Peyer's patch (tissue), 4 donors: ENCODE data around the gene ERC1. TPM values are rescaled to one million over a fixed set of nuclear protein-coding genes. Genes with fewer than 3 reads are reported as not detected.
"Not testable (repeated sequence)": the region's sequence is repeated elsewhere in the genome, so short reads cannot be mapped to it uniquely, and the experiment has no call there.

ENCODE experiments used
- DNase-seq, 3 donors: peaks; one replicate each; pipeline ENCODE4 v3.0.0-alpha.2; 2017 to 2019
- H3K27ac ChIP-seq, 4 donors: fragments of 200-600 bp; sonication (generic); one replicate each; pipeline ENCODE4 v1.5.1; 2016 to 2019
- H3K27me3 ChIP-seq, 2 donors: fragments of 200-600 bp; sonication (generic); one replicate each; pipeline ENCODE4 v1.5.1; 2019
- H3K36me3 ChIP-seq, 3 donors: fragments of 200-600 bp; sonication (generic); one replicate each; pipeline ENCODE4 v1.5.1; 2016 to 2019
- H3K4me1 ChIP-seq, 4 donors: fragments of 200-600 bp; sonication (generic); one replicate each; pipeline ENCODE4 v1.5.1; 2016 to 2019
- H3K4me3 ChIP-seq, 4 donors: fragments of 200-600 bp; sonication (generic); 1 replicate in 3 of 4; 2 replicates in 1 of 4; pipeline ENCODE4 v1.5.1; 2016 to 2019; ENCODE audit warnings: mild to moderate bottlenecking in 1 of 4
- H3K9me3 ChIP-seq, 4 donors: fragments of 200-600 bp; sonication (generic); one replicate each; pipeline ENCODE4 v1.5.1; 2016 to 2019; ENCODE audit warnings: mild to moderate bottlenecking in 1 of 4
- CTCF ChIP-seq, 6 experiments: fragments of 450-650 bp in 4 of 6; fragments of 200-600 bp in 2 of 6; sonication (generic) in 1 of 6; IDR thresholded peaks; one replicate each; pipeline ENCODE4 v1.5.1; 2017 to 2019; ENCODE audit warnings: antibody characterized with exemption in 6 of 6, mild to moderate bottlenecking in 3 of 6, moderate library complexity in 1 of 6
- POLR2A ChIP-seq, 2 donors: fragments of 450-650 bp; IDR thresholded peaks; one replicate each; pipeline ENCODE4 v1.5.1; 2017; ENCODE audit warnings: antibody characterized with exemption in 2 of 2, mild to moderate bottlenecking in 2 of 2, moderate library complexity in 2 of 2
- total RNA-seq, 4 donors: library from RNA; depleted of rRNA; stranded (reverse); fragments of >200 nt; gene quantifications; one replicate each; pipeline ENCODE4 v1.1.0, GENCODE V29; 2016

Gene ERC1
- total RNA-seq, 4 donors from 2014 or later: 26.5 to 184 (median 31.7) TPM

DNA sequence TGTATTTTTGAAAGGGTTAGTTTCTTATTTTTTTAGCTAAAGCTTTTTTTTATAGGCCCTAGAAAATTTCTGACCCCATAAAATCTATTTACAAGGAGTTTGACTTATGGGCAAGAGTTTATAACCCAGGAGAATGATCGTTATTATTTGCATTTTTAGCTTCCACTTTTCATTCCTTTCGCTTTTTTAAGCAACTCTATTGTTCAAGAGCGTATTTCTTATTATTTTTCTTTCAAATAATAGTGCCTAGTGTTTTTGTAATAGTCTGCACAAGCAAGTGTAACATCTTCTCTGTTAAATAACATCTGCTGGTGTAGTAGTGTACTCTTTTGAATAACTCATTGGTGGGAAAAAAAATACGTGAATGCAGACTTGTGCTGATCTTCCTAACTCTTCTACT, 216.3 kb downstream of the ERC1 start:
- Histone ChIP-seq H3K4me1 (peaks cover 0 to 7% (median 0%) of the 10 kb centered on the region in 4 donors), H3K4me3 (no peak overlapping the region), H3K9me3 (no peaks in the 10 kb centered on the region), H3K36me3 (no peaks in the 10 kb centered on the region), H3K27ac (no peak overlapping the region), H3K27me3 (no peaks in the 10 kb centered on the region)
- DNase-seq: no peak
- TF ChIP-seq POLR2A (IDR thresholded peaks at IDR 0.05): no peak
- no peak for TF ChIP-seq CTCF (IDR thresholded peaks at IDR 0.05)

DNA sequence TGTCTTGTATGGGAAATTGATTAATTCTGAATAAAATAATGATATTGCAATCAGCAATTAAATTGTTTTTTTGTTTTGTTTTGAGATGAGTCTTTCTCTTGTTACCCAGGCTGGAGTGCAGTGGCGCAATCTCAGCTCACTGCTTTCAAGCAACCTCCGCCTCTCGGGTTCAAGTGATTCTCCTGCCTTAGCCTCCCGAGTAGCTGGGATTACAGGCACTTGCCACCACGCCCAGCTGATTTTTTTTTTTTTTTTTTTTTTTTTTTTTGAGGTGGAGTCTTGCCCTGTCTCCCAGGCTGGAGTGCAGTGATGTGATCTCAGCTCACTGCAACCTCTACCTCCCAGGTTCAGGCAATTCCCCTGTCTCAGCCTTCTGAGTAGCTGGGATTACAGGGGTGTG, 217.7 kb downstream of the ERC1 start:
- not testable (repeated sequence) for H3K27me3 ChIP-seq, H3K36me3 ChIP-seq, H3K4me1 ChIP-seq, H3K27ac ChIP-seq, H3K4me3 ChIP-seq, DNase-seq, H3K9me3 ChIP-seq

DNA sequence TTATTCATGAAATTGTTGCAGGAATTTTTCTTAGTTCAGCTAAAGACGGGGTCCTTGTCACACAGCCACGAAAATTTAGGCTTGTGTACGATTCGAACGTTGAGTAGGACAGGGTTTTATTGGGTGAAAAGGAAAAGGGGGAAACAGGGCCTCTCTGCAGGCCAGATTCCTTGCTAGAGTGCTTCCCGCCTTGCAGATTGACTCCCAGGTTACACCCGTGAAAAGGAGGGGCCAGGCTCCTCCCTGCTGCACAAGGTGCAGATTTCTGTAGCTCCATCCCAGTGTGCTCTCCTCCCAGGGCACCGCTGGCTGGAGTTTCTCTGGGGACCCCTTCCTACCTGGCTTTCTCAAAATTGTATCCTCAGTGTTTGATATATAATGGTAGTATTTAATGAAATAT, 221.5 kb downstream of the ERC1 start:
- TF ChIP-seq POLR2A (IDR thresholded peaks at IDR 0.05) (no peak), CTCF (IDR thresholded peaks at IDR 0.05) (no peak)
- H3K9me3 ChIP-seq: no peaks in the 10 kb centered on the region
- no peak overlapping the region for H3K27ac ChIP-seq
- peak in 1 of 3 donors; percentile 53 for DNase-seq
- peaks cover 0 to 7% (median 0%) of the 10 kb centered on the region in 4 donors for H3K4me1 ChIP-seq
- H3K27me3 ChIP-seq: no peaks in the 10 kb centered on the region
- H3K36me3 ChIP-seq: no peaks in the 10 kb centered on the region
- no peak overlapping the region for H3K4me3 ChIP-seq

GRCh38 chr12:1213205-1213604, 222.2 kb downstream of the ERC1 start:
- Histone ChIP-seq H3K27me3 (no peaks in the 10 kb centered on the region), H3K27ac (no peak overlapping the region), H3K36me3 (no peaks in the 10 kb centered on the region), H3K9me3 (no peaks in the 10 kb centered on the region), H3K4me1 (peaks cover 0 to 13% (median 0%) of the 10 kb centered on the region in 4 donors), H3K4me3 (no peak overlapping the region)
- no peak for DNase-seq
- TF ChIP-seq CTCF (IDR thresholded peaks at IDR 0.05): no peak
- no peak for TF ChIP-seq POLR2A (IDR thresholded peaks at IDR 0.05)

GRCh38 chr12:1213618-1214205, 222.7 kb downstream of the ERC1 start:
- no peaks in the 10 kb centered on the region for H3K36me3 ChIP-seq
- no peaks in the 10 kb centered on the region for H3K27me3 ChIP-seq
- no peak overlapping the region for H3K4me3 ChIP-seq
- no peak overlapping the region for H3K27ac ChIP-seq
- no peaks in the 10 kb centered on the region for H3K9me3 ChIP-seq
- no peak for DNase-seq
- peaks cover 0 to 13% (median 0%) of the 10 kb centered on the region in 4 donors for H3K4me1 ChIP-seq
- no peak for TF ChIP-seq POLR2A (IDR thresholded peaks at IDR 0.05)

DNA sequence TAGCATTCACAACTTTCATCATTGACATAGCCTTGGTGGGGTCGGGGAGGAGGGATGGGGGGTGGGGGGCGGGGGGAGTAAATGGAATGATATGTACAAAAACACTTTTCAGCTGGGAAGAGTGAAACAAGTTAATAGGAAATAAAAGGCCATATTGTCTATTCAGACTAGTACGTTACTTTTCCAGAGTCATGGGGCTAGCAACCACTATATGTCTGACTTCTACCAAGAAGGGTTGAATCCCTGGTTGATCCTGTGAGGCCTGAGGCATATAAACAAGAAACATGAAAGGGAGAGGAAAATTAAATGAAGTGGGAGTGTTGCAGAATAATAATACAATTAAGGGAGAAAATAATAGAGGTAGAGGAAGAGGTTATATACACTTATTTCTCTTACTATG, 225.5 kb downstream of the ERC1 start:
- Histone ChIP-seq H3K4me1 (peaks cover 0 to 28% (median 0%) of the 10 kb centered on the region in 4 donors), H3K9me3 (no peaks in the 10 kb centered on the region), H3K4me3 (no peak overlapping the region)

More for the DNA sequence above, 225.5 kb downstream of the ERC1 start:
- H3K36me3 ChIP-seq: no peaks in the 10 kb centered on the region
- no peaks in the 10 kb centered on the region for H3K27me3 ChIP-seq
- no peak for TF ChIP-seq POLR2A (IDR thresholded peaks at IDR 0.05)
- no peak for TF ChIP-seq CTCF (IDR thresholded peaks at IDR 0.05)
- DNase-seq: no peak
- H3K27ac ChIP-seq: peak overlapping the region in 2 of 4 donors; percentile 50 to 55
